Activated T-cell treated with anti-CD3 and anti-CD28 coated beads, Interleukin-2, amount 50 U/mL, for 24 hours (primary cell): Measurements from ENCODE around the gene HCFC1R1.

ENCODE experiments used
- DNase-seq: peaks from one replicate; pipeline ENCODE4 v3.0.0-alpha.2; 2020
- H3K27ac Mint-ChIP-seq: 2 replicates; pipeline ENCODE4 v1.8.0; 2020; ENCODE audit warnings: mild to moderate bottlenecking, mixed read lengths
- H3K27me3 Mint-ChIP-seq: 2 replicates; pipeline ENCODE4 v1.8.0; 2020; ENCODE audit warnings: mixed read lengths
- H3K36me3 Mint-ChIP-seq: 2 replicates; pipeline ENCODE4 v1.8.0; 2020; ENCODE audit warnings: low read depth, mixed read lengths
- H3K4me1 Mint-ChIP-seq: 2 replicates; pipeline ENCODE4 v1.8.0; 2020; ENCODE audit warnings: low read depth, mixed read lengths
- H3K4me3 Mint-ChIP-seq: 2 replicates; pipeline ENCODE4 v1.8.0; 2020; ENCODE audit warnings: mild to moderate bottlenecking, moderate library complexity, mixed read lengths
- H3K9me3 Mint-ChIP-seq: 2 replicates; pipeline ENCODE4 v1.8.0; 2020; ENCODE audit warnings: mixed read lengths

The HCFC1R1 gene

GRCh38 chr16:3020604-3021448 lies 2.9 kb downstream of the HCFC1R1 start:
- Mint-ChIP-seq H3K4me1 (peaks cover 56% of the 10 kb centered on the region), H3K4me3 (peak overlapping the region; percentile 88), H3K27me3 (peaks cover 14% of the 10 kb centered on the region), H3K9me3 (no peaks in the 10 kb centered on the region), H3K36me3 (peaks cover 11% of the 10 kb centered on the region), H3K27ac (peak overlapping the region; percentile 99)
- peak; percentile 70 for DNase-seq

- Mint-ChIP-seq H3K36me3 (peaks cover 5% of the 10 kb centered on the region), H3K4me1 (peaks cover 52% of the 10 kb centered on the region), H3K27ac (peak within 1 kb of the TSS; percentile 99), H3K27me3 (peaks cover 14% of the 10 kb centered on the region), H3K9me3 (no peaks in the 10 kb centered on the region), H3K4me3 (peak within 1 kb of the TSS; percentile 88)
- peak; percentile 80 for DNase-seq
These were observed 3.5 kb downstream of the HCFC1R1 start, which contains the start of gene TNFRSF12A for GRCh38 chr16:3020247-3020603. TNFRSF12A (plus strand) TSS chr16:3020368; CDS start chr16:3020398, 30 bp downstream.

GRCh38 chr16:3019594-3020246 lies 4.0 kb downstream of the HCFC1R1 start:
- Mint-ChIP-seq H3K4me3 (peak overlapping the region; percentile 88), H3K27ac (peak overlapping the region; percentile 87), H3K27me3 (peaks cover 16% of the 10 kb centered on the region), H3K36me3 (peaks cover 5% of the 10 kb centered on the region), H3K4me1 (peaks cover 48% of the 10 kb centered on the region), H3K9me3 (no peaks in the 10 kb centered on the region)
- no peak for DNase-seq

GRCh38 chr16:3017794-3018506 lies 5.8 kb downstream of the HCFC1R1 start, which contains the start of gene CLDN6:
CLDN6 (minus strand) TSS chr16:3018183; CDS start chr16:3016021, 2,162 bp downstream.
- Mint-ChIP-seq H3K4me1 (peaks cover 36% of the 10 kb centered on the region), H3K27ac (no peak within 1 kb of the TSS), H3K9me3 (no peaks in the 10 kb centered on the region), H3K36me3 (peaks cover 1% of the 10 kb centered on the region), H3K4me3 (no peak within 1 kb of the TSS), H3K27me3 (peaks cover 23% of the 10 kb centered on the region)
- no peak for DNase-seq

- Mint-ChIP-seq H3K27me3 (peaks cover 28% of the 10 kb centered on the region), H3K27ac (no peak overlapping the region), H3K4me3 (no peak overlapping the region), H3K36me3 (peaks cover 1% of the 10 kb centered on the region), H3K4me1 (peaks cover 34% of the 10 kb centered on the region), H3K9me3 (no peaks in the 10 kb centered on the region)
- no peak for DNase-seq
These were observed 6.4 kb downstream of the HCFC1R1 start for GRCh38 chr16:3017344-3017743.

- Mint-ChIP-seq H3K27me3 (peaks cover 32% of the 10 kb centered on the region), H3K36me3 (no peaks in the 10 kb centered on the region), H3K4me3 (no peak overlapping the region), H3K4me1 (peaks cover 21% of the 10 kb centered on the region), H3K27ac (no peak overlapping the region), H3K9me3 (no peaks in the 10 kb centered on the region)
- no peak for DNase-seq
These were observed 7.7 kb downstream of the HCFC1R1 start for GRCh38 chr16:3015865-3016521.

GRCh38 chr16:3014971-3015370 lies 8.8 kb downstream of the HCFC1R1 start:
- Mint-ChIP-seq H3K36me3 (no peaks in the 10 kb centered on the region), H3K27me3 (peaks cover 32% of the 10 kb centered on the region)

GRCh38 chr16:3013998-3014690 lies 9.6 kb downstream of the HCFC1R1 start:
- Mint-ChIP-seq H3K9me3 (no peaks in the 10 kb centered on the region), H3K27me3 (peaks cover 30% of the 10 kb centered on the region), H3K27ac (no peak overlapping the region), H3K4me1 (peaks cover 11% of the 10 kb centered on the region), H3K36me3 (no peaks in the 10 kb centered on the region), H3K4me3 (no peak overlapping the region)
- DNase-seq, result no peak

More at GRCh38 chr16:3014971-3015370, 8.8 kb downstream of the HCFC1R1 start:
- no peak overlapping the region for H3K4me3 Mint-ChIP-seq
- no peak overlapping the region for H3K27ac Mint-ChIP-seq
- H3K9me3 Mint-ChIP-seq, result no peaks in the 10 kb centered on the region
- no peak for DNase-seq
- H3K4me1 Mint-ChIP-seq, result peaks cover 16% of the 10 kb centered on the region

- H3K4me1 Mint-ChIP-seq, result peaks cover 14% of the 10 kb centered on the region
- H3K9me3 Mint-ChIP-seq, result no peaks in the 10 kb centered on the region
- peaks cover 28% of the 10 kb centered on the region for H3K27me3 Mint-ChIP-seq
- H3K27ac Mint-ChIP-seq, result no peak overlapping the region
- no peak for DNase-seq
- H3K4me3 Mint-ChIP-seq, result no peak overlapping the region
- no peaks in the 10 kb centered on the region for H3K36me3 Mint-ChIP-seq
These were observed 10.2 kb downstream of the HCFC1R1 start for GRCh38 chr16:3013491-3013951.

GRCh38 chr16:3012828-3013420 lies 10.8 kb downstream of the HCFC1R1 start, which contains the start of gene CLDN9:
CLDN9 (plus strand) TSS chr16:3012923; CDS start chr16:3013363, 440 bp downstream.
- Mint-ChIP-seq H3K9me3 (no peaks in the 10 kb centered on the region), H3K36me3 (no peaks in the 10 kb centered on the region), H3K27me3 (peaks cover 26% of the 10 kb centered on the region), H3K4me3 (no peak within 1 kb of the TSS), H3K27ac (no peak within 1 kb of the TSS), H3K4me1 (peaks cover 14% of the 10 kb centered on the region)
- DNase-seq, result no peak

- H3K27ac Mint-ChIP-seq, result no peak overlapping the region
These were observed 11.5 kb downstream of the HCFC1R1 start for GRCh38 chr16:3012246-3012645.

GRCh38 chr16:3010510-3010909 lies 13.2 kb downstream of the HCFC1R1 start:
- Mint-ChIP-seq H3K27ac (no peak overlapping the region), H3K4me3 (no peak overlapping the region), H3K36me3 (no peaks in the 10 kb centered on the region), H3K4me1 (peaks cover 27% of the 10 kb centered on the region), H3K9me3 (no peaks in the 10 kb centered on the region), H3K27me3 (peaks cover 23% of the 10 kb centered on the region)
- no peak for DNase-seq

More at GRCh38 chr16:3012246-3012645, 11.5 kb downstream of the HCFC1R1 start:
- Mint-ChIP-seq H3K9me3 (no peaks in the 10 kb centered on the region), H3K4me1 (peaks cover 21% of the 10 kb centered on the region), H3K36me3 (no peaks in the 10 kb centered on the region), H3K27me3 (peaks cover 28% of the 10 kb centered on the region), H3K4me3 (no peak overlapping the region)
- DNase-seq, result no peak
